ENCODE measurements around the gene S100A11. TPM values are rescaled to one million over a fixed set of nuclear protein-coding genes. Genes with fewer than 3 reads are reported as not detected.

Gene S100A11
- total RNA-seq, 1 donor from 2014 or later, result 231 TPM

GRCh38 chr1:152043870-152044269 lies 7.1 kb upstream of the S100A11 start:
- ATAC-seq, result no peak
- intact Hi-C loops (cut with DNase I), result no loop called here
- no peak for DNase-seq (ENCODE audit: low spot score)

DNA sequence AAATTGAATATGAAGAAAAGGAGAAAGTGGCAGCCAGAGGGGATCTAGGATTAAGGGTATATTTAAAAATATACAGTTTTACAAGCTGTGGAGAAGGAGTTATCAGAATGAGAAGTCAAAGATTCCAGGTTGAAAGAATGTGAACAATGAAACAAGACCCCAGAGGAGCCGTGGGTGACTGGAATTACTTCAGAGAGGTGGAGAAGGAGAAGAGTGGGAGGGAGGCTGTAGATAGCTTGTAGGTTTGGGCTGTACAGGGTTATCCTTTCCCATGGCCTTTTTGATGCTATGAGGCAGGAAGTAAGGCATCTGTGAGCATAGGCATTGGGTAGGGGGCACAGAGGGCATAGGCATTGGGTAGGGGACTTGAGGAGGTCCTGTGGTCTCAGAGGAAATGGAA lies 5.2 kb upstream of the S100A11 start:
- DNase-seq (ENCODE audit: low spot score) (no peak), ATAC-seq (no peak)
- intact Hi-C loops (cut with DNase I), result no loop called here

GRCh38 chr1:152039886-152040285 lies 3.1 kb upstream of the S100A11 start:
- DNase-seq (ENCODE audit: low spot score) (no peak), ATAC-seq (no peak)
- intact Hi-C loops (cut with DNase I), result no loop called here

DNA sequence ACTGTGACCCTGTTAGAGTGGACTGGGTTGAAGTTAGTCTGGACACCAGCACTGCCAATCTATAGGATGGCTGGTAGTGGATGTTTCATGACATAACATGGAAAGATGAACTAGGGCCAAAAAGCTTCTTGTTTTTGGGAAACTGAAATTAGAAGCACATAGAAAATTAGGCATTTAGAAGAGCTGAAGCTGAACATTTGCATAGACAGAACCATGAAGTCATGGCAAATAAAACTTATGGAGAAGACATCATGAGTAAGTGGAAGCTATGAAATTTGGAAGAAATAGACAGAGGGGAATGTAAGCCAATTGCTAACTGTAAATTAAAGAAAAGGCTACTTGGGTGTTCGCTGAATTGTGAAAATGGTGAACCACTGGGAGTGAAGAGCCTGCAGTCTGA lies 2.7 kb upstream of the S100A11 start:
- DNase-seq (ENCODE audit: low spot score) (no peak), ATAC-seq (no peak)
- intact Hi-C loops (cut with DNase I), result no loop called here

GRCh38 chr1:152038871-152039270 lies 2.1 kb upstream of the S100A11 start:
- intact Hi-C loops (cut with DNase I), result no loop called here
- DNase-seq (ENCODE audit: low spot score) (no peak), ATAC-seq (no peak)

DNA sequence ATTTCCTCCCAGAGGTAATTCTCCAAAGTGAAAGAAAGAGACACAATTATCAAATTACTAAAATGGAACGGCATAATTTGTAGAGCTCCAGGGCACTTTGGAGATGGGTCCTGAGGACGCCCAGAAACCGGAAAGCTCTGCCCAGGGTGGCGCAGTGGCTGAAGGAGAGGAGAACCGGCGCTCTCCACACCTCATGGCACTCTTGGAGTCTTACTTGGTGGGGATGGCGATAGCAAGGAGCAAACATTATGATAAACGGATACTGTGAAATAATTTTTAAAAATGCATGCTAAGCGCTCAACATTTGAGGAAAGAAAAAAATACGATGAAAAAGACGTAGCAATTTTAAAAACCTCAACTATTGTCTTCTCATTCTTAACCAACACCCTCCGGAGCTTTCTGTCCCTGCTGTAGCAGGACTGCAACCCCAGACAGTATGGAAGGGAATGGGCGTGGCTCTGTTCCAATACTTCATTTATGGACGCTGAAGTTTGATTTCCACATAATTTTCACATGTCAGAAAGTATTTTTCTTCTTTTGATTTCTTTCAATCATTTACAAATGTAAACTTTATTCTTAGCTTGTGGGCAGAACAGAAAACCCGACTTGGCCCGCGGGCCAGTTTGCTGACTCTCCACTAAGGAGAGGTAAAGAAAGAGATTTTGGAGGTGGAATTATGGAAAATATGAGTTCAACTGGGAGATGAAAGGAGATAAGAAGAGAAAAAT lies 1.1 kb downstream of the S100A11 start:
- ATAC-seq (peak; percentile 57), DNase-seq (ENCODE audit: low spot score) (no peak)
- intact Hi-C loops (cut with DNase I), result no loop called here

DNA sequence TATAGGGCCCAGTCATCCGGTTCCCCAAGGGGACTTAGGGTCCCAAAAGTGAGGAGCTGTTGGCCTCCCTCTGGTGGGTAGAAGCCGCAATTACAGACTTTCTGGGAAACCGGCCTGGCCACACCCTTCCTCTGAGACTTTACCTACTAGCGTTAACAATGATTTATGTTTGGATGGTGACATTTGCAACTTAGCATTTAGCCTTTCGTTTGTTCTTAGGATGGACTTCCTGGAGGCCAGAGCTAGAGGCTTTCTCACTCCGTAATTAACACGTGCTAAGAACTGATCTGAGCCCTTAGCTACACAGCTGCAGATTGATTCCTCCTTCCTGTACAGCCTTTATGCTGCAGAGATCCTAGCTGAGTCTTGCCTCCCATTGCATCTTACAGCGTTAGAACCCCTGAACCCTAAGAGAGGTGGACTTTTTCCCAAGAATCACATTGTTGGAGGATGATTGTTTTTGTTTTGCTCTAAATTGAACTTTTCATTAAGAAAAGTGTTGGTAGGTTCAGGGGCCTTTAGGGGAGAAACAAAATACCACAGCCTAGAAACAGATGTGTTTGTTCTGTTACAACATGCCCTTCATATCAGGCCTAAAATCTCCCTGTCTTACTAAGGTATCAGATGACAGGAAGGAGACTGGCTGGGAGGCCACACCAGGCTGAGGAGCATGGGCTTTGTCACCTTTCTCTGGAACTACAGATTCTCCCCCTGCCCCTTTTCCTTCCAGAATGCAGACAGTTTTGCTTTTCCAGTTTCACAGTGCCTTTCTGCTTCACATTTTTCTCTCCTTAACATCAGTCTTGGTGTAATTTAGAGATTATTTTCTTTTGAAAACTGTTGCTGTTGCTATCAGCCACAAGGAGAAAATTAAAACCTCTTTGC lies 1.9 kb downstream of the S100A11 start:
- peak; percentile 66 for DNase-seq (ENCODE audit: low spot score)
- intact Hi-C loops (cut with DNase I), result no loop called here
- peak; percentile 20 for ATAC-seq

- intact Hi-C loops (cut with DNase I), result no loop called here
- no peak for DNase-seq (ENCODE audit: low spot score)
- no peak for ATAC-seq
These were observed 2.5 kb downstream of the S100A11 start for GRCh38 chr1:152034324-152034653.

DNA sequence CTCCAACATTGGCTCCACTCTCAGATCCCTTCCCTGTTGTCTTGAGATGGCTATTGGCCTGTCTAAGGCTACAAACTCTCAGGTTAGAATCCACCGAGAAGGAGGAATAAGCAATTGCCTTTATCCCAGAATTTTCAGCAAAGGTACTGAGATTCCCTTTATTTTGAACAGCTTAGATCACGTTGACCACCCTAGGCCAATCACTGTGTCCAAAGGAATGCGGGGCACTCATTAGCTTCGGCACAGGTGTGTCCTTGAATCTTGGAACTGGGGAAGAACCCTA lies 6.9 kb downstream of the S100A11 start:
- ATAC-seq (no peak), DNase-seq (ENCODE audit: low spot score) (no peak)
- intact Hi-C loops (cut with DNase I), result no loop called here

DNA sequence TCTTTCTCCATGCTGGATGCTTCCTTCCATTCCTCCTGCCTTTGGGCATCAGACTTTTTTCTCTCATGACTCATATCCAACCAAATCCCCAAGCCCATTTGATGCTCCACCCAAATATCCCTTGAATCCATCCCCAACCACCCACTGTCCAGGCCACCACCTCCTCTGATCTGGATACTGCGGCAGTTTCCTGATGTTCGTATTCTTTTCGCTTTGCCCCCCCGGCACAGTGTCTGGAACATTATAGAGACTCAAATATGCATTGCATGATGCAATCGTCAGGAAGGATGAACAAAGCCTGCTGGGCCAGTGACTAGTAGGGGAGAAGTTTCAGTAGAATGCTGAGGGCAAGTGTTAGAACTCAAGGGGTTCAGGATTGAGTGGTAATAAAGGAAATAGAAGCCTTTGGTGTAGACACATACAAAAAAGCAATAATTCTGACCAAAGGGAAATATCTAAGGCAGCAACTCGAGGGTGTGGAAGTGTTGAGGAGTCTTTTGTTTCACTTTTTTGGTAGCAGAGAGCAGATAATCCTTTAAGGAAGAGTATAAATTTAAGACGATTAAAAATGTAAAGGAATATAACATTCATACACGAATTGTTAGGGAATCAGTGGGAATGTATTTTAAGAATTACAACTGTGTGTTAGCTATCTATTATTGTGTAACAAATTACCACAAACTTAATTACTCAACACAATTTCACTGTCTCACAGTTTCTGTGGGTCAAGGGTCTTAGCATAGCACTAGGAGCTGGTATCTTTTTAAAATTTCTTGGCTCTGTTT lies 7.5 kb downstream of the S100A11 start:
- ATAC-seq, result no peak
- no peak for DNase-seq (ENCODE audit: low spot score)
- intact Hi-C loops (cut with DNase I), result no loop called here

DNA sequence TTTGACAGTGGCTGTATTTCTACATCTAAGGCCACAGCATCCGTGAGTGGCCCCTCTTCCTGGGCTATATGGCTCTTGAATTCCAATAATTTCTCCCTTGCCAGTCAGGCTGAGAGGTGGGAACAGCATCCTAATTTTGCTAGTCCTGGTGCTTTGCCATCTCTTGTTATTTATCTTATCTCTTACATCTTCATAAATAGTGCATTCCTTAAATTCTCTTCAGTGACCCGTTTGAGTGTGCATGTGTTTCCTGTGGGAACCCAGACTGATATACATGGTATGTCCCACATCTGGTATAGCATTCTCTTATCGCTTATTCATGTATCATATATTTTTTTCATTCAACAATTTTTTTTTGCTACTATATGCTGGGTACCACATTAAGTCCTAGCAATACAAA lies 9.9 kb downstream of the S100A11 start:
- intact Hi-C loops (cut with DNase I), result no loop called here
- ATAC-seq (no peak), DNase-seq (ENCODE audit: low spot score) (no peak)

- ATAC-seq, result no peak
- intact Hi-C loops (cut with DNase I), result no loop called here
These were observed 12.6 kb downstream of the S100A11 start for GRCh38 chr1:152024223-152024622.

DNA sequence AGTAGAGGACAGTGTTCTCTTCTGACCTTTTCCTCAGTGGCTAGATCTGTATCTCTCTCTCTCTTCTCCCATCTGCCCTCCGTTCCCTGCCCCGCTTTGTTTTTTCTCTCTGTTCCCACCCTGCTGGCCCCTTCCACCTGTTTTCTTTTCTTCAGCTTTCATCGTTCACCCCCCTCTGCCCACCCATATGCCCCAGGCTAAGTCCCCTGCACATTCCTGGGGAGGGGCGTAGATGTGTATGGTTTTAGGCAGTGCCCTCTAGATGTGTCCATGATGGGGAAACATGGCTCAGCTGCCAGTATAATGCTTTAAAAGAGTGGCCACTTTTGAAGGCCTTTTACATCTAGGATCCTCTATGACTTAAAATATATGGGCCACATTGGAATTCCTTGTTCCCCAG lies 13.6 kb downstream of the S100A11 start:
- ATAC-seq (no peak), DNase-seq (ENCODE audit: low spot score) (no peak)
- intact Hi-C loops (cut with DNase I), result no loop called here

More at GRCh38 chr1:152024223-152024622, 12.6 kb downstream of the S100A11 start:
- no peak for DNase-seq (ENCODE audit: low spot score)

DNA sequence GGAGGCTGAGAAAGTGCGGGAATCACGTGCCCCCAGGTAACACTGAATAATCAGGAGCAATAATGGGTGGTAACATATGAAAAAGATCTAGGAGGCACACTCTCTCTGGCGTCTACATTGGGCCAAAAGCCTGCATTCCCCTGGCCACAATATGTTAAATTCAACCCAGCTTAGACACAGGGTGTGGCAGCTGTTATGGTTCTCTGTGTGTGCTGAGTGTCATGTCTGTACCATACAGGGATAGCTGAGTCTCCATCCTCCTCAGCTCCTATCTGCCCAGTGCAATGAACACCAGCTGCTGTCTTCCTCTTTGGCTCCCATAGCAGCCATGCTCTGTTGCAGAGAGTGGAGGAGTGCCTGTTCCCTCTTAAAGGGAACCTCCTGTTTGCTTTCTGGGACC lies 14.3 kb downstream of the S100A11 start:
- intact Hi-C loops (cut with DNase I), result no loop called here
- DNase-seq (ENCODE audit: low spot score) (no peak), ATAC-seq (no peak)

DNA sequence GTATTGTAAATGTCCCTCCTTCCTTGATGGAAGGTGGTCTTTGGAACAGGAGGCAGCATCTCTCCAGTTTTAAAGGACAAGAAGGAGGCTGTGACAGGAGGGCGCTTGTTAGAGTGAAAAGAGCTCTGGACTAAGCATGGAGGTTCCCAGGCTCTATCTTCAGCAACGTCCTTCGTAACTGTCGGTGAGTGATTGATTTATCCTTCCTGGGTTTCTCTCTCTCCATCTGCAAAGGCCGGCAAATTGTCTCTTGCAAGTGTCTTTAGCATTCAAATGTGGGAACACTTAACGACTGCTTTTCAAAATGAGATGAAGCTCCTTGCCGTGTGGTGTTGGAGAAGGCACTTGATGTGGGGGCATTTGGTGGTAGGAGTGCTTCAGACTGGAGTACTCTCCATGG lies 15.2 kb downstream of the S100A11 start:
- intact Hi-C loops (cut with DNase I), result no loop called here
- ATAC-seq (no peak), DNase-seq (ENCODE audit: low spot score) (no peak)

DNA sequence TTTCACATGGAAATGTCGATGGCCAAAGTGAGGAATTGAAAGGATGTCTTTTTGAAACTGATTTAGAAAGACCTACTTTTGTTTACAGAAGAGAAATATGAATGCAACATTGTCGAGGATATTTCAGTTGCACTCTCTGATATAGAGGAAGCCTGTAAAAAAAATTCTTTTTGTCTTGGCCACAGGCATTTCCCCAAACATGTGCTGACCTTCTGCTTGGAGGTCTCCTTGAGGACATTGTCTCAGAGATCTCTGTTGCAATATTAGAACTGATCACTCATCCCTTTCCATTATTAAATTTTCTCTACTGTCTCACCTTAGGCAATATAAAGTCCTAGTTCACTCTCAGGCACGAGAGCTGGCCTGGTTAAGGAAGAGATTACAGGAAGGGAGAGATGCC lies 16.0 kb downstream of the S100A11 start:
- no peak for ATAC-seq
- DNase-seq (ENCODE audit: low spot score), result no peak
- intact Hi-C loops (cut with DNase I), result no loop called here

DNA sequence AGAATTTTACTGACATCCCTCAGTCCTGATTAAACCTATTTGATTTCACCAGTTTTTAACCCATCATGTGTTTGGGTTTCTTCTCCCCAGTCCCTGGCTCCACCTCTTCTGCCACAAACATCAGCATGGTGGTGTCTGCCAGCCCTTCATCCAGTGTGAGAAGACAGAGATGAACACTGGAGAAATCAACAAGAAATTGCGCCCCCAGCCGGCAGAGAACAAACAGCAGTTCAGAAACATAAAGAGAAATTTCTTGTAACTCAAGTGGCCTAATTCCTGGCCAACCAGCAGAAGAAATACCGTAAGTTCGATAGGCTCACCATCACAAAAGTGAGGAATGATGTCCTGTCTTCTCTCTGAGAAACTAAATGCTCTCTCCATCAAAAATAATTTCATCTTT lies 18.3 kb downstream of the S100A11 start:
- intact Hi-C loops (cut with DNase I), result no loop called here
- no peak for DNase-seq (ENCODE audit: low spot score)
- ATAC-seq, result no peak

- DNase-seq (ENCODE audit: low spot score), result no peak
- intact Hi-C loops (cut with DNase I), result no loop called here
- ATAC-seq, result no peak
These were observed 21.0 kb downstream of the S100A11 start for GRCh38 chr1:152015766-152016165.

GRCh38 chr1:152014943-152015342 lies 21.9 kb downstream of the S100A11 start:
- no peak for ATAC-seq

GRCh38 chr1:152013664-152014237 lies 23.1 kb downstream of the S100A11 start:
- intact Hi-C loops (cut with DNase I), result no loop called here
- ATAC-seq, result no peak
- no peak for DNase-seq (ENCODE audit: low spot score)

More at GRCh38 chr1:152014943-152015342, 21.9 kb downstream of the S100A11 start:
- intact Hi-C loops (cut with DNase I), result no loop called here
- no peak for DNase-seq (ENCODE audit: low spot score)
